ENCODE measurements around the gene VPS11. TPM values are rescaled to one million over a fixed set of nuclear protein-coding genes. Genes with fewer than 3 reads are reported as not detected.

The VPS11 gene
- total and polyA plus RNA-seq, 2 experiments from 2014 or later, result 11.5 to 13.4 TPM

DNA sequence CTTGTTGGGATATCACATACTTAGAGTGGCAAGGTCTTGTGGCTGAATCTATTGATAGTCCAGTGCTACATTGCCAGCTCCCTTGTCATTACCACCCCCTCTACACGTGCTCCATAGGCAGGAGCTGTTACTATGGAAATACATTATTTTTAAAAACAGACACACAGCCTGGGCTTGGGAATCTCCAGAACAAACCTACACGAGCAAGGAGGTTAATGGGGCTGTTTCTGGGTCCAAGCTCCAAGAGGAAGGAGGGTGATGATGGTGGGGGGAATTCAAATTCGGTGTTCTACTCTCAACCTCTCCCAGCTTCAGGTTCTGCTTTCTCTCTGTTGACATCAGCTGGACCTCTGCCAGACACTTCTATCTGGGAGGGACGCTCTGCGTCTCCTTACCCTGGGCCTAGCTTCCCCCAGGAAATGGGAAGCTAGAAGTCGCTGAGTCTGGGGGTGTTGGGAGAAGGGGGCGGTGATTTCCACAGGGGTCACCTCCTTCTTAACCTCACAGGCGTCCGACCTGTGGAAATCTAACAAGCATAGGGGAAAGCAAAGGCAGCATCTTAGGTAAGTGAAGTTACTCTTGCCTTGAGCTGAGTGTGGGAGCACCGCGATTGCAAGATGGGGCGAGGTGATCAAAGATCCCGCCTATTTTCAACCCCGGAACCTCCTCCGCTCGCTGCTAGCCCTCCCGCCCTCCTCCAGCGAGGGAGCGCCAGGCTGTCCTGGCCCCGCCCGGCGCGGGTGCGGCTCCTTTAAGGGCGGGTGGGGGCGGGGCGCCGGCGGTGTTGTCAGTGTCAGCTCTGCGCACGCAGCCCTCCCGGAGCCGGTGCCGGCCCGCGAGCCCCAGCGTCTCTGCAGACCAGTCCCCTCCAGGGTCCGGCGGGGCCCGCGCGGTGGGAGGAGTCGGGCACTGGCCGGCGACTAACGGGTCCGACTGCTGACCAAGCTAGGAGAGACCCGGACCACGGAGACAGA lies 39.2 kb downstream of the VPS11 start, which contains the start of gene C2CD2L:
Gene C2CD2L, plus strand, starts transcription at position 781 of the 974 bp plus-strand sequence. CDS start 398 bp downstream, outside the sequence.
- H3K4me2 ChIP-seq, result peak within 1 kb of the TSS; percentile 99
- H2AFZ ChIP-seq, result peak within 1 kb of the TSS; percentile 94
- Mint-ChIP-seq H3K4me3 (peak within 1 kb of the TSS; percentile 83), H3K36me3 (ENCODE audit: low read depth) (no peaks in the 10 kb centered on the region; the same call in 2 of the 3 replicates), H3K27me3 (ENCODE audit: insufficient read depth, low read depth, poor library complexity) (peaks cover 25% of the 10 kb centered on the region), H3K4me1 (peaks cover 31% of the 10 kb centered on the region), H3K27ac (no peak within 1 kb of the TSS), H3K9me3 (no peaks in the 10 kb centered on the region)
- no peak within 1 kb of the TSS for H3K27ac ChIP-seq (ENCODE audit: low read depth)
- DNase-seq (ENCODE audit: low spot score) (peak; percentile 95), ATAC-seq (peak; percentile 82)
- no peaks in the 10 kb centered on the region for H3K36me3 ChIP-seq (ENCODE audit: insufficient read depth)
- H3K4me1 ChIP-seq (ENCODE audit: insufficient read depth), result peaks cover 29% of the 10 kb centered on the region
- peaks cover 24% of the 10 kb centered on the region for H3F3A ChIP-seq (replicated peaks; ENCODE audit: low read depth)
- TF ChIP-seq POLR2AphosphoS5 (IDR thresholded peaks at IDR 0.05; ENCODE audit: low read depth), result peak; percentile 43; the same call in 1 of the 2 replicates
- TF ChIP-seq ZNF331 (CRISPR knock-in tag; IDR thresholded peaks at IDR 0.05; ENCODE audit: low read depth), result no peak
- H4K20me1 ChIP-seq (replicated peaks; ENCODE audit: insufficient read depth), result no peaks in the 10 kb centered on the region
- H3K9me2 ChIP-seq (ENCODE audit: insufficient read depth), result no peaks in the 10 kb centered on the region
- peaks cover 20% of the 10 kb centered on the region for H3K27me3 ChIP-seq (ENCODE audit: insufficient read depth)
- H3K4me3 ChIP-seq, result peak within 1 kb of the TSS; percentile 84
- no peaks in the 10 kb centered on the region for H3K79me2 ChIP-seq (replicated peaks; ENCODE audit: insufficient read depth)

DNA sequence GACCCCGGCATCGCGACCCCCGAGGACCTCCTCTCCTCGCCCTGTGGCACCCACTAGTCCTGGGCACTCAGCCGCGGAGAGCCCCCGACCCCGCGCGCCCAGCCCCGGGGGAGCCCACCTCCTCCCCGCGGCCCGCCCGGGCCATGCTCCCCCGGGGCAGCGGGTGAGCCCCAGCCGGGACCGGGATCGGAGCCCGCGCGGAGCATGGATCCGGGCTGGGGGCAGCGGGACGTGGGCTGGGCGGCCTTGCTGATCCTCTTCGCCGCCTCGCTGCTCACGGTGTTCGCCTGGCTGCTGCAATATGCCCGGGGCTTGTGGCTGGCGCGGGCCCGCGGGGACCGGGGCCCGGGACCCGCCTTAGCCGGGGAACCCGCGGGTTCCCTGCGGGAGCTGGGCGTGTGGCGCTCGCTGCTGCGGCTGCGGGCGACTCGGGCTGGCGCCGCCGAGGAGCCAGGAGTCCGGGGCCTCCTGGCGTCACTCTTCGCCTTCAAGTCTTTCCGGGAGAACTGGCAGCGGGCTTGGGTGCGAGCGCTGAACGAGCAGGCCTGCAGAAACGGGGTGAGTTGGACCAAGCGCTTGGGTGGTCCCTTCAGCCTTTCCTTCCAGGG lies 40.0 kb downstream of the VPS11 start:
- Histone ChIP-seq H3K4me1 (ENCODE audit: insufficient read depth) (peaks cover 29% of the 10 kb centered on the region), H4K20me1 (replicated peaks; ENCODE audit: insufficient read depth) (no peaks in the 10 kb centered on the region), H2AFZ (peak overlapping the region; percentile 89), H3K27ac (ENCODE audit: low read depth) (no peak overlapping the region), H3F3A (replicated peaks; ENCODE audit: low read depth) (peaks cover 21% of the 10 kb centered on the region), H3K4me2 (peak overlapping the region; percentile 99), H3K4me3 (peak overlapping the region; percentile 84), H3K9me2 (ENCODE audit: insufficient read depth) (no peaks in the 10 kb centered on the region), H3K27me3 (ENCODE audit: insufficient read depth) (peaks cover 20% of the 10 kb centered on the region), H3K79me2 (replicated peaks; ENCODE audit: insufficient read depth) (no peaks in the 10 kb centered on the region), H3K36me3 (ENCODE audit: insufficient read depth) (no peaks in the 10 kb centered on the region)
- TF ChIP-seq NANOG (IDR thresholded peaks at IDR 0.05; ENCODE audit: borderline replicate concordance) (no peak), JUNB (IDR thresholded peaks at IDR 0.05; ENCODE audit: unreplicated experiment) (no peak)
- TF ChIP-seq, protein P1, sequence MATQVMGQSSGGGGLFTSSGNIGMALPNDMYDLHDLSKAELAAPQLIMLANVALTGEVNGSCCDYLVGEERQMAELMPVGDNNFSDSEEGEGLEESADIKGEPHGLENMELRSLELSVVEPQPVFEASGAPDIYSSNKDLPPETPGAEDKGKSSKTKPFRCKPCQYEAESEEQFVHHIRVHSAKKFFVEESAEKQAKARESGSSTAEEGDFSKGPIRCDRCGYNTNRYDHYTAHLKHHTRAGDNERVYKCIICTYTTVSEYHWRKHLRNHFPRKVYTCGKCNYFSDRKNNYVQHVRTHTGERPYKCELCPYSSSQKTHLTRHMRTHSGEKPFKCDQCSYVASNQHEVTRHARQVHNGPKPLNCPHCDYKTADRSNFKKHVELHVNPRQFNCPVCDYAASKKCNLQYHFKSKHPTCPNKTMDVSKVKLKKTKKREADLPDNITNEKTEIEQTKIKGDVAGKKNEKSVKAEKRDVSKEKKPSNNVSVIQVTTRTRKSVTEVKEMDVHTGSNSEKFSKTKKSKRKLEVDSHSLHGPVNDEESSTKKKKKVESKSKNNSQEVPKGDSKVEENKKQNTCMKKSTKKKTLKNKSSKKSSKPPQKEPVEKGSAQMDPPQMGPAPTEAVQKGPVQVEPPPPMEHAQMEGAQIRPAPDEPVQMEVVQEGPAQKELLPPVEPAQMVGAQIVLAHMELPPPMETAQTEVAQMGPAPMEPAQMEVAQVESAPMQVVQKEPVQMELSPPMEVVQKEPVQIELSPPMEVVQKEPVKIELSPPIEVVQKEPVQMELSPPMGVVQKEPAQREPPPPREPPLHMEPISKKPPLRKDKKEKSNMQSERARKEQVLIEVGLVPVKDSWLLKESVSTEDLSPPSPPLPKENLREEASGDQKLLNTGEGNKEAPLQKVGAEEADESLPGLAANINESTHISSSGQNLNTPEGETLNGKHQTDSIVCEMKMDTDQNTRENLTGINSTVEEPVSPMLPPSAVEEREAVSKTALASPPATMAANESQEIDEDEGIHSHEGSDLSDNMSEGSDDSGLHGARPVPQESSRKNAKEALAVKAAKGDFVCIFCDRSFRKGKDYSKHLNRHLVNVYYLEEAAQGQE (IDR thresholded peaks at IDR 0.05; ENCODE audit: unreplicated experiment), result no peak
- TF ChIP-seq, protein P2, sequence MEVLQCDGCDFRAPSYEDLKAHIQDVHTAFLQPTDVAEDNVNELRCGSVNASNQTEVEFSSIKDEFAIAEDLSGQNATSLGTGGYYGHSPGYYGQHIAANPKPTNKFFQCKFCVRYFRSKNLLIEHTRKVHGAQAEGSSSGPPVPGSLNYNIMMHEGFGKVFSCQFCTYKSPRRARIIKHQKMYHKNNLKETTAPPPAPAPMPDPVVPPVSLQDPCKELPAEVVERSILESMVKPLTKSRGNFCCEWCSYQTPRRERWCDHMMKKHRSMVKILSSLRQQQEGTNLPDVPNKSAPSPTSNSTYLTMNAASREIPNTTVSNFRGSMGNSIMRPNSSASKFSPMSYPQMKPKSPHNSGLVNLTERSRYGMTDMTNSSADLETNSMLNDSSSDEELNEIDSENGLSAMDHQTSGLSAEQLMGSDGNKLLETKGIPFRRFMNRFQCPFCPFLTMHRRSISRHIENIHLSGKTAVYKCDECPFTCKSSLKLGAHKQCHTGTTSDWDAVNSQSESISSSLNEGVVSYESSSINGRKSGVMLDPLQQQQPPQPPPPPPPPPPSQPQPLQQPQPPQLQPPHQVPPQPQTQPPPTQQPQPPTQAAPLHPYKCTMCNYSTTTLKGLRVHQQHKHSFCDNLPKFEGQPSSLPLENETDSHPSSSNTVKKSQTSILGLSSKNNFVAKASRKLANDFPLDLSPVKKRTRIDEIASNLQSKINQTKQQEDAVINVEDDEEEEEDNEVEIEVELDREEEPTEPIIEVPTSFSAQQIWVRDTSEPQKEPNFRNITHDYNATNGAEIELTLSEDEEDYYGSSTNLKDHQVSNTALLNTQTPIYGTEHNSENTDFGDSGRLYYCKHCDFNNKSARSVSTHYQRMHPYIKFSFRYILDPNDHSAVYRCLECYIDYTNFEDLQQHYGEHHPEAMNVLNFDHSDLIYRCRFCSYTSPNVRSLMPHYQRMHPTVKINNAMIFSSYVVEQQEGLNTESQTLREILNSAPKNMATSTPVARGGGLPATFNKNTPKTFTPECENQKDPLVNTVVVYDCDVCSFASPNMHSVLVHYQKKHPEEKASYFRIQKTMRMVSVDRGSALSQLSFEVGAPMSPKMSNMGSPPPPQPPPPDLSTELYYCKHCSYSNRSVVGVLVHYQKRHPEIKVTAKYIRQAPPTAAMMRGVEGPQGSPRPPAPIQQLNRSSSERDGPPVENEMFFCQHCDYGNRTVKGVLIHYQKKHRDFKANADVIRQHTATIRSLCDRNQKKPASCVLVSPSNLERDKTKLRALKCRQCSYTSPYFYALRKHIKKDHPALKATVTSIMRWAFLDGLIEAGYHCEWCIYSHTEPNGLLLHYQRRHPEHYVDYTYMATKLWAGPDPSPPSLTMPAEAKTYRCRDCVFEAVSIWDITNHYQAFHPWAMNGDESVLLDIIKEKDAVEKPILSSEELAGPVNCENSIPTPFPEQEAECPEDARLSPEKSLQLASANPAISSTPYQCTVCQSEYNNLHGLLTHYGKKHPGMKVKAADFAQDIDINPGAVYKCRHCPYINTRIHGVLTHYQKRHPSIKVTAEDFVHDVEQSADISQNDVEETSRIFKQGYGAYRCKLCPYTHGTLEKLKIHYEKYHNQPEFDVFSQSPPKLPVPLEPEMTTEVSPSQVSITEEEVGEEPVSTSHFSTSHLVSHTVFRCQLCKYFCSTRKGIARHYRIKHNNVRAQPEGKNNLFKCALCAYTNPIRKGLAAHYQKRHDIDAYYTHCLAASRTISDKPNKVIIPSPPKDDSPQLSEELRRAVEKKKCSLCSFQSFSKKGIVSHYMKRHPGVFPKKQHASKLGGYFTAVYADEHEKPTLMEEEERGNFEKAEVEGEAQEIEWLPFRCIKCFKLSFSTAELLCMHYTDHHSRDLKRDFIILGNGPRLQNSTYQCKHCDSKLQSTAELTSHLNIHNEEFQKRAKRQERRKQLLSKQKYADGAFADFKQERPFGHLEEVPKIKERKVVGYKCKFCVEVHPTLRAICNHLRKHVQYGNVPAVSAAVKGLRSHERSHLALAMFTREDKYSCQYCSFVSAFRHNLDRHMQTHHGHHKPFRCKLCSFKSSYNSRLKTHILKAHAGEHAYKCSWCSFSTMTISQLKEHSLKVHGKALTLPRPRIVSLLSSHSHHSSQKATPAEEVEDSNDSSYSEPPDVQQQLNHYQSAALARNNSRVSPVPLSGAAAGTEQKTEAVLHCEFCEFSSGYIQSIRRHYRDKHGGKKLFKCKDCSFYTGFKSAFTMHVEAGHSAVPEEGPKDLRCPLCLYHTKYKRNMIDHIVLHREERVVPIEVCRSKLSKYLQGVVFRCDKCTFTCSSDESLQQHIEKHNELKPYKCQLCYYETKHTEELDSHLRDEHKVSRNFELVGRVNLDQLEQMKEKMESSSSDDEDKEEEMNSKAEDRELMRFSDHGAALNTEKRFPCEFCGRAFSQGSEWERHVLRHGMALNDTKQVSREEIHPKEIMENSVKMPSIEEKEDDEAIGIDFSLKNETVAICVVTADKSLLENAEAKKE (CRISPR knock-in tag; IDR thresholded peaks at IDR 0.05), result no peak
- TF ChIP-seq, protein P3, sequence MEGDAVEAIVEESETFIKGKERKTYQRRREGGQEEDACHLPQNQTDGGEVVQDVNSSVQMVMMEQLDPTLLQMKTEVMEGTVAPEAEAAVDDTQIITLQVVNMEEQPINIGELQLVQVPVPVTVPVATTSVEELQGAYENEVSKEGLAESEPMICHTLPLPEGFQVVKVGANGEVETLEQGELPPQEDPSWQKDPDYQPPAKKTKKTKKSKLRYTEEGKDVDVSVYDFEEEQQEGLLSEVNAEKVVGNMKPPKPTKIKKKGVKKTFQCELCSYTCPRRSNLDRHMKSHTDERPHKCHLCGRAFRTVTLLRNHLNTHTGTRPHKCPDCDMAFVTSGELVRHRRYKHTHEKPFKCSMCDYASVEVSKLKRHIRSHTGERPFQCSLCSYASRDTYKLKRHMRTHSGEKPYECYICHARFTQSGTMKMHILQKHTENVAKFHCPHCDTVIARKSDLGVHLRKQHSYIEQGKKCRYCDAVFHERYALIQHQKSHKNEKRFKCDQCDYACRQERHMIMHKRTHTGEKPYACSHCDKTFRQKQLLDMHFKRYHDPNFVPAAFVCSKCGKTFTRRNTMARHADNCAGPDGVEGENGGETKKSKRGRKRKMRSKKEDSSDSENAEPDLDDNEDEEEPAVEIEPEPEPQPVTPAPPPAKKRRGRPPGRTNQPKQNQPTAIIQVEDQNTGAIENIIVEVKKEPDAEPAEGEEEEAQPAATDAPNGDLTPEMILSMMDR (conservative IDR thresholded peaks at IDR 0.05; ENCODE audit: low read depth in 2 of 2), result no peak
- H3K27me3 Mint-ChIP-seq (ENCODE audit: insufficient read depth, low read depth, poor library complexity), result peaks cover 25% of the 10 kb centered on the region
- peak; percentile 31 for ATAC-seq
- peaks cover 31% of the 10 kb centered on the region for H3K4me1 Mint-ChIP-seq
- DNase-seq (ENCODE audit: low spot score), result no peak
- no peaks in the 10 kb centered on the region; the same call in 2 of the 3 replicates for H3K36me3 Mint-ChIP-seq (ENCODE audit: low read depth)
- H3K4me3 Mint-ChIP-seq, result peak overlapping the region; percentile 83
- H3K27ac Mint-ChIP-seq, result no peak overlapping the region
- H3K9me3 Mint-ChIP-seq, result no peaks in the 10 kb centered on the region

Measured in GM23338 (cell line).